ENCODE data around the gene KCNN3.

DNA sequence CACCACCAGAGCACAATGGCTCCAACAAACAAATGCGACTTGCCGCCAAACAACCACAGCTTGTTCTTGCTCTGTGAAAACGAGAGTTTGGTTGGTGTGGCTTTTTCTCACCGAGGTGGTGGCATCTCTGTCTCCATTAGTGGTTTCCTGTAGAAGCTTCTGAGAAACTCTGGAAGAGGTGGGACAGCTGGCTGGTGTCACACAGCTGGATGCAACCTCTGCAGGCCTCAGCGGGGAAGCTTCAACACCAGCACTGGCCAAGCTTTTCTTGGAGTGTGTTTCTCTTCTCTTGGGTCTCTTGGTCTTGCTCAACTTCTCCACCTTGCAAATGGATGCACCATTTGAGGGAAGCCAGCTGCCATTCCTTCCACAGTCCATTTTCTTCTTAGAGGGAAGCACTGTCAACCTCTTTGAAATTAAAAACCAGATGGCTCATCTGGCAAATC, 124.8 kb downstream of the KCNN3 start:
- no peak for TF ChIP-seq RAD21 (IDR thresholded peaks at IDR 0.05 in 1 of 2, conservative IDR thresholded peaks at IDR 0.05 in 1 of 2; ENCODE audit: low read depth in 2 of 2, low read length in 2 of 2)
- no peak for TF ChIP-seq POLR2AphosphoS5 (IDR thresholded peaks at IDR 0.05; ENCODE audit: low read depth, low read length)
- TF ChIP-seq, protein P1, sequence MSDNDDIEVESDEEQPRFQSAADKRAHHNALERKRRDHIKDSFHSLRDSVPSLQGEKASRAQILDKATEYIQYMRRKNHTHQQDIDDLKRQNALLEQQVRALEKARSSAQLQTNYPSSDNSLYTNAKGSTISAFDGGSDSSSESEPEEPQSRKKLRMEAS (IDR thresholded peaks at IDR 0.05) = no peak
- TF ChIP-seq, protein P2, sequence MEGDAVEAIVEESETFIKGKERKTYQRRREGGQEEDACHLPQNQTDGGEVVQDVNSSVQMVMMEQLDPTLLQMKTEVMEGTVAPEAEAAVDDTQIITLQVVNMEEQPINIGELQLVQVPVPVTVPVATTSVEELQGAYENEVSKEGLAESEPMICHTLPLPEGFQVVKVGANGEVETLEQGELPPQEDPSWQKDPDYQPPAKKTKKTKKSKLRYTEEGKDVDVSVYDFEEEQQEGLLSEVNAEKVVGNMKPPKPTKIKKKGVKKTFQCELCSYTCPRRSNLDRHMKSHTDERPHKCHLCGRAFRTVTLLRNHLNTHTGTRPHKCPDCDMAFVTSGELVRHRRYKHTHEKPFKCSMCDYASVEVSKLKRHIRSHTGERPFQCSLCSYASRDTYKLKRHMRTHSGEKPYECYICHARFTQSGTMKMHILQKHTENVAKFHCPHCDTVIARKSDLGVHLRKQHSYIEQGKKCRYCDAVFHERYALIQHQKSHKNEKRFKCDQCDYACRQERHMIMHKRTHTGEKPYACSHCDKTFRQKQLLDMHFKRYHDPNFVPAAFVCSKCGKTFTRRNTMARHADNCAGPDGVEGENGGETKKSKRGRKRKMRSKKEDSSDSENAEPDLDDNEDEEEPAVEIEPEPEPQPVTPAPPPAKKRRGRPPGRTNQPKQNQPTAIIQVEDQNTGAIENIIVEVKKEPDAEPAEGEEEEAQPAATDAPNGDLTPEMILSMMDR (IDR thresholded peaks at IDR 0.05; ENCODE audit: control extremely low read depth in 1 of 3, insufficient read depth in 1 of 3, low read depth in 1 of 3, low read length in 3 of 3) = no peak
